HCT116 (cell line): ENCODE results near the gene PRR5L.

ENCODE experiments used
- POLR2AphosphoS5 ChIP-seq: IDR thresholded peaks from 2 replicates; pipeline ENCODE4 v1.6.1; 2011; ENCODE audit warnings: mild to moderate bottlenecking, low read depth, low read length, moderate library complexity
- TF ChIP-seq, protein P1 (sequence below), 3 experiments: fragments of 200-600 bp in 1 of 3; sonication (generic) in 1 of 3; IDR thresholded peaks in 2 of 3; conservative IDR thresholded peaks in 1 of 3; 2 replicates each; pipeline ENCODE4 v1.5.1; 2012 to 2017; ENCODE audit warnings: low read depth in 2 of 3, low read length in 2 of 3, antibody characterized with exemption in 1 of 3, borderline replicate concordance in 1 of 3, control low read depth in 1 of 3, mild to moderate bottlenecking in 1 of 3, mixed read lengths in 1 of 3, mixed run types in 1 of 3, moderate library complexity in 1 of 3; ENCODE audit not compliant: insufficient read depth in 1 of 3

DNA sequence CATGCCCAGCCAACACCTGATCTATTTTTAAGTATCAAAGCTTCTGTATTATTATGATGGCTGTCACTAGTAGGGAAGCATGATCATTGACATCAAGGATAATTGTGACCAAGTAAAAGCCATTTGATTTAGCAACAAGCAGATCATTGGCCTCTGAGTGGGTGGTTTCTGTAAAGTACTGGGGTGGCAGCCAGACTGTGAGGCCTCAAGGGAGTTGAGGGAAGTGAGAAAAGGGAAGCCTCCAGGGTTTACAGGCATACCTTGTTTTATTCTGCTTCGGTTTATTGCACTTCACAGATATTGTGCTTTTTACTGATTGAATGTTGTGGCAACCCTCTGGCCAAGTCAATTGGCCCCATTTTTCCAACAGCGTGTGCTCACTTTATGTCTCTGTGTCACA lies 60.1 kb downstream of the PRR5L start:
- TF ChIP-seq, protein P1, sequence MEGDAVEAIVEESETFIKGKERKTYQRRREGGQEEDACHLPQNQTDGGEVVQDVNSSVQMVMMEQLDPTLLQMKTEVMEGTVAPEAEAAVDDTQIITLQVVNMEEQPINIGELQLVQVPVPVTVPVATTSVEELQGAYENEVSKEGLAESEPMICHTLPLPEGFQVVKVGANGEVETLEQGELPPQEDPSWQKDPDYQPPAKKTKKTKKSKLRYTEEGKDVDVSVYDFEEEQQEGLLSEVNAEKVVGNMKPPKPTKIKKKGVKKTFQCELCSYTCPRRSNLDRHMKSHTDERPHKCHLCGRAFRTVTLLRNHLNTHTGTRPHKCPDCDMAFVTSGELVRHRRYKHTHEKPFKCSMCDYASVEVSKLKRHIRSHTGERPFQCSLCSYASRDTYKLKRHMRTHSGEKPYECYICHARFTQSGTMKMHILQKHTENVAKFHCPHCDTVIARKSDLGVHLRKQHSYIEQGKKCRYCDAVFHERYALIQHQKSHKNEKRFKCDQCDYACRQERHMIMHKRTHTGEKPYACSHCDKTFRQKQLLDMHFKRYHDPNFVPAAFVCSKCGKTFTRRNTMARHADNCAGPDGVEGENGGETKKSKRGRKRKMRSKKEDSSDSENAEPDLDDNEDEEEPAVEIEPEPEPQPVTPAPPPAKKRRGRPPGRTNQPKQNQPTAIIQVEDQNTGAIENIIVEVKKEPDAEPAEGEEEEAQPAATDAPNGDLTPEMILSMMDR (IDR thresholded peaks at IDR 0.05 in 2 of 3, conservative IDR thresholded peaks at IDR 0.05 in 1 of 3; ENCODE audit: borderline replicate concordance in 1 of 3, insufficient read depth in 1 of 3, low read depth in 2 of 3, low read length in 2 of 3) = no peak
- no peak for TF ChIP-seq POLR2AphosphoS5
